ENCODE data around the gene EYA2. TPM values are rescaled to one million over a fixed set of nuclear protein-coding genes. Genes with fewer than 3 reads are reported as not detected.

EYA2 gene
- total RNA-seq, 1 experiment from 2014 or later = 0.33 TPM

DNA sequence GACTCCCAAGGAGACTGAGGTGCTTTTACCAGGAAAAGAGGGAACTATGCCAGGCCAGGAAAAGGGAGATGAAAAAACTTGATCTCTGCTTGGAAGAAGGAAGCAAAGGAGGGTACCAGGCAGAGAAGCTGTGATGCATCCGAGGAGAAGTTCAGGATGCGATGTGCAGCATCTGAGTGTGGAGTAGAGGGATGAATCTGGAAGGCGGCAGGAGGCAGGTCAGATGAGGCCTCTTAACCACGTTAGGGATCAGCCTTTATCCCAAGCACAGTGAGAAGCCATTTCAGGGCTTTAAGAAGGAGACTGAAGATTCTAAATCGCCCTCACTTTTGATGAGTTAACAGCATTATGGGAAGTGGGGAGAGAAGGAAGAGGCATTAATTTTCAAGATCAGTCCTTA lies 44.9 kb upstream of the EYA2 start:
- Histone ChIP-seq H3K4me2 (ENCODE audit: low read length) (no peak overlapping the region), H3F3A (ENCODE audit: low read length, unreplicated experiment) (no peaks in the 10 kb centered on the region), H2AFZ (ENCODE audit: low read length) (no peak overlapping the region), H3K27me3 (ENCODE audit: low read length) (peaks cover 45% of the 10 kb centered on the region), H4K20me1 (ENCODE audit: low read length) (no peaks in the 10 kb centered on the region), H3K9ac (ENCODE audit: low read length) (no peak overlapping the region), H3K9me3 (ENCODE audit: low read length) (no peaks in the 10 kb centered on the region), H3K36me3 (ENCODE audit: low read depth, low read length) (no peaks in the 10 kb centered on the region), H3K27ac (ENCODE audit: low read length) (no peak overlapping the region), H3K4me1 (ENCODE audit: insufficient read depth, low read length) (no peaks in the 10 kb centered on the region), H3K79me2 (ENCODE audit: low read length) (no peaks in the 10 kb centered on the region), H3K9me2 (replicated peaks; ENCODE audit: low read length) (no peaks in the 10 kb centered on the region), H3K4me3 (ENCODE audit: low read length) (no peak overlapping the region)
- CTCF ChIA-PET = no interaction called here
- POLR2A ChIA-PET (ENCODE audit: unreplicated experiment) = no interaction called here
- no peak for DNase-seq
- intact Hi-C loops (cut with micrococcal nuclease) = no loop called here
- no peak for TF ChIP-seq EZH2 (IDR thresholded peaks at IDR 0.05; ENCODE audit: low read length, unreplicated experiment)
- no peak for TF ChIP-seq EZH2phosphoT487 (IDR thresholded peaks at IDR 0.05; ENCODE audit: borderline replicate concordance, low read length)
- TF ChIP-seq, protein P1, sequence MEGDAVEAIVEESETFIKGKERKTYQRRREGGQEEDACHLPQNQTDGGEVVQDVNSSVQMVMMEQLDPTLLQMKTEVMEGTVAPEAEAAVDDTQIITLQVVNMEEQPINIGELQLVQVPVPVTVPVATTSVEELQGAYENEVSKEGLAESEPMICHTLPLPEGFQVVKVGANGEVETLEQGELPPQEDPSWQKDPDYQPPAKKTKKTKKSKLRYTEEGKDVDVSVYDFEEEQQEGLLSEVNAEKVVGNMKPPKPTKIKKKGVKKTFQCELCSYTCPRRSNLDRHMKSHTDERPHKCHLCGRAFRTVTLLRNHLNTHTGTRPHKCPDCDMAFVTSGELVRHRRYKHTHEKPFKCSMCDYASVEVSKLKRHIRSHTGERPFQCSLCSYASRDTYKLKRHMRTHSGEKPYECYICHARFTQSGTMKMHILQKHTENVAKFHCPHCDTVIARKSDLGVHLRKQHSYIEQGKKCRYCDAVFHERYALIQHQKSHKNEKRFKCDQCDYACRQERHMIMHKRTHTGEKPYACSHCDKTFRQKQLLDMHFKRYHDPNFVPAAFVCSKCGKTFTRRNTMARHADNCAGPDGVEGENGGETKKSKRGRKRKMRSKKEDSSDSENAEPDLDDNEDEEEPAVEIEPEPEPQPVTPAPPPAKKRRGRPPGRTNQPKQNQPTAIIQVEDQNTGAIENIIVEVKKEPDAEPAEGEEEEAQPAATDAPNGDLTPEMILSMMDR (conservative IDR thresholded peaks at IDR 0.05; ENCODE audit: low read depth, low read length) = no peak
- no TSS peak for BruUV-seq (replicated peaks)
- no peak for ATAC-seq

DNA sequence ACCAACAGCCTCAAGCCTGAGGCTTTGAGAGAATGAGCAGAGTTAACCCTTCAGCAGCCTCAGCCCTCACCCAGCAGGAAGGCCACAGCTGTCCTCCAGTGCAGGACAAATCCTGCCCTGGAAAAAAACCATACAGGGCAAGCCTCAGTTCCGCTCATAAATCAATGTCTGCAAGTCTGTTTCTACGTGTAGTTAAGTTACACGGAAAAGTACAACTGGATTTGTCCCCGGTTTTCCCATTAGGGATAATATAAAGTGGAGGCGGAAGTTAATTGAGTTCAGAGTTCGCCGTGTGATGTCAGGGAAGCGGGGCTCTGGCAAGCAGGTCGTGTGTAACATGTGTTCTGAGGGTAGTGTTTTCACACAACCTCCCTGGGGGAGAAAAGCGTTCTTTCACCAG lies 44.2 kb upstream of the EYA2 start:
- intact Hi-C loops (cut with micrococcal nuclease) = no loop called here

DNA sequence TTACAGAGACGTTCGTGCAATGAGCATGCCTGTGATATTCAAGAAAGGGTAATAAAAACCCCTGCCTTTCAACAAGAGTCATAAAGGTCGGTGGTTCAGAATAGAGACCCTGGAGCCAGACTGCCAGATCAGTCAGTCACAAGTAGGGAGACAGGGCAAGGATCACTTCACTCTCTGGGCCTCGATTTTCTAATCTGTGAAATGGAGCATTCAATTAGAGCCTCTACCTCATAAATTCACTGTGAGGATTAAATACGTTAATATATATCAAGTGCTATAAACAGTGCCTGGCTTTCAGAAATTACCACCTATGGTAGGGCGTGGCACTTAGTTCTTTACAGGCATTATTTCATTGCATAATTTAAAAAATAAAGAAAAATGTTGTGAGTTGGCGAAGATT lies 43.7 kb upstream of the EYA2 start:
- TF ChIP-seq EZH2 (IDR thresholded peaks at IDR 0.05; ENCODE audit: low read length, unreplicated experiment) = no peak
- TF ChIP-seq EZH2phosphoT487 (IDR thresholded peaks at IDR 0.05; ENCODE audit: borderline replicate concordance, low read length) = no peak
- TF ChIP-seq, protein P1 (conservative IDR thresholded peaks at IDR 0.05; ENCODE audit: low read depth, low read length) = no peak

More for the DNA sequence above, 44.2 kb upstream of the EYA2 start:
- POLR2A ChIA-PET (ENCODE audit: unreplicated experiment) = no interaction called here
- Histone ChIP-seq H3K9ac (ENCODE audit: low read length) (no peak overlapping the region), H3K4me1 (ENCODE audit: insufficient read depth, low read length) (no peaks in the 10 kb centered on the region), H3F3A (ENCODE audit: low read length, unreplicated experiment) (no peaks in the 10 kb centered on the region), H3K4me3 (ENCODE audit: low read length) (no peak overlapping the region), H4K20me1 (ENCODE audit: low read length) (no peaks in the 10 kb centered on the region), H3K9me2 (replicated peaks; ENCODE audit: low read length) (no peaks in the 10 kb centered on the region), H3K27me3 (ENCODE audit: low read length) (peaks cover 45% of the 10 kb centered on the region), H3K4me2 (ENCODE audit: low read length) (no peak overlapping the region), H2AFZ (ENCODE audit: low read length) (no peak overlapping the region), H3K9me3 (ENCODE audit: low read length) (no peaks in the 10 kb centered on the region), H3K79me2 (ENCODE audit: low read length) (no peaks in the 10 kb centered on the region), H3K27ac (ENCODE audit: low read length) (no peak overlapping the region), H3K36me3 (ENCODE audit: low read depth, low read length) (no peaks in the 10 kb centered on the region)
- CTCF ChIA-PET = no interaction called here
- no peak for ATAC-seq
- BruUV-seq (replicated peaks) = no TSS peak
- TF ChIP-seq EZH2 (IDR thresholded peaks at IDR 0.05; ENCODE audit: low read length, unreplicated experiment) = no peak
- TF ChIP-seq, protein P1 (conservative IDR thresholded peaks at IDR 0.05; ENCODE audit: low read depth, low read length) = no peak
- TF ChIP-seq EZH2phosphoT487 (IDR thresholded peaks at IDR 0.05; ENCODE audit: borderline replicate concordance, low read length) = no peak
- DNase-seq = no peak

More for the DNA sequence above, 43.7 kb upstream of the EYA2 start:
- ATAC-seq (no peak), DNase-seq (no peak)
- Histone ChIP-seq H3K36me3 (ENCODE audit: low read depth, low read length) (no peaks in the 10 kb centered on the region), H3F3A (ENCODE audit: low read length, unreplicated experiment) (no peaks in the 10 kb centered on the region), H4K20me1 (ENCODE audit: low read length) (no peaks in the 10 kb centered on the region), H3K9ac (ENCODE audit: low read length) (no peak overlapping the region), H3K79me2 (ENCODE audit: low read length) (no peaks in the 10 kb centered on the region), H3K4me3 (ENCODE audit: low read length) (no peak overlapping the region), H3K4me1 (ENCODE audit: insufficient read depth, low read length) (no peaks in the 10 kb centered on the region), H3K27ac (ENCODE audit: low read length) (no peak overlapping the region), H2AFZ (ENCODE audit: low read length) (no peak overlapping the region), H3K9me3 (ENCODE audit: low read length) (no peaks in the 10 kb centered on the region), H3K9me2 (replicated peaks; ENCODE audit: low read length) (no peaks in the 10 kb centered on the region), H3K4me2 (ENCODE audit: low read length) (no peak overlapping the region), H3K27me3 (ENCODE audit: low read length) (peaks cover 45% of the 10 kb centered on the region)
- CTCF ChIA-PET = no interaction called here
- POLR2A ChIA-PET (ENCODE audit: unreplicated experiment) = no interaction called here
- no TSS peak for BruUV-seq (replicated peaks)
- intact Hi-C loops (cut with micrococcal nuclease) = no loop called here
